Pancreas (tissue), 10 donors: Measurements from ENCODE around the gene KAZN. TPM values are rescaled to one million over a fixed set of nuclear protein-coding genes. Genes with fewer than 3 reads are reported as not detected.

Experiments
- ATAC-seq, 4 donors: fragments of 200-7000 bp; cut with Tn5 transposase; one replicate each; pipeline versions ENCODE4 v1.8.0 to v1.9.1; 2020; ENCODE audit warnings: mild to moderate bottlenecking in 4 of 4, moderate library complexity in 4 of 4
- DNase-seq, 6 donors: peaks; one replicate each; pipeline ENCODE4 v3.0.0-alpha.2; 2020
- FAIRE-seq: peaks from 2 replicates; lab custom pipeline; 2012; peaks lifted over from hg19 to GRCh38; lab: Jason Lieb, UNC
- H3K27ac ChIP-seq, 4 donors: fragments of 200-600 bp; sonication (generic); 1 replicate in 3 of 4; 2 replicates in 1 of 4; pipeline versions ENCODE4 v1.5.0 to v1.8.0; 2020
- H3K27me3 ChIP-seq, 4 donors: fragments of 200-600 bp; one replicate each; pipeline ENCODE4 v1.8.0; 2021
- H3K36me3 ChIP-seq, 3 donors: fragments of 200-600 bp; sonication (generic) in 1 of 3; one replicate each; pipeline versions ENCODE4 v1.5.0 to v1.8.0; 2020 to 2021
- H3K4me1 ChIP-seq, 3 donors: fragments of 200-600 bp; one replicate each; pipeline ENCODE4 v1.8.0; 2021
- H3K4me3 ChIP-seq, 4 donors: fragments of 200-600 bp; sonication (generic) in 2 of 4; one replicate each; pipeline versions ENCODE4 v1.5.0 to v1.8.0; 2020 to 2021
- H3K9me3 ChIP-seq, 4 donors: fragments of 200-600 bp; one replicate each; pipeline ENCODE4 v1.8.0; 2021
- WGBS, 2 donors: extraction: QIAGEN DNeasy Blood & Tissue Kit; methylation state at CpG; one replicate each; pipeline ENCODE4 v1.1.7; 2013; 5-methylcytosine and 5-hydroxymethylcytosine counted together
- intact Hi-C, 3 donors: fragments of 100-400 bp; cut with DNase I; formaldehyde crosslinking; loops; one replicate each; pipeline versions ENCODE4 v1.11.1 to v1.14.2; 2022
- polyA plus RNA-seq, 2 donors: library from polyadenylated mRNA; stranded (reverse); fragments of 200-250 nt; gene quantifications; one replicate each; pipeline ENCODE4 v1.2.3, GENCODE V29; 2013
- total RNA-seq, 6 donors: library from RNA; stranded (reverse); fragmentation: NEBNext Ultra II Directional in 4 of 6; extraction: Animal tissue kit (Norgen Biotek cat#: 25700) in 4 of 6; gene quantifications; one replicate each; pipeline versions ENCODE4 v1.2.1 to v1.2.4, GENCODE V29; 2021 to 2023
- TF ChIP-seq, protein P1 (sequence below), 4 donors: fragments of 200-600 bp; sonication (generic) in 3 of 4; IDR thresholded peaks; one replicate each; pipeline versions ENCODE4 v1.5.0 to v1.8.0; 2021; ENCODE audit warnings: antibody characterized with exemption in 4 of 4
- donor health status: healthy with polysubstance abuse.
- donor health status: DM: no; HTN: no; CAD: no; lungs with moderate emphysema.
- donor health status: DM: no; HTN: no; CAD: no.
- donor health status: control.
- donor health status: control.
- donor health status: Bipolar disorder and iron deficiency.
- donor health status: DM: yes; HTN: yes; CAD: no.
- donor health status: DM: no; HTN: no; CAD: no.
- donor health status: DM: no; HTN: no; CAD: no.
- donor health status: DM: yes; HTN: yes; CAD: no.

The KAZN gene
- total and polyA plus RNA-seq, 8 donors, result 2.4 to 6.0 (median 4.1) TPM

DNA sequence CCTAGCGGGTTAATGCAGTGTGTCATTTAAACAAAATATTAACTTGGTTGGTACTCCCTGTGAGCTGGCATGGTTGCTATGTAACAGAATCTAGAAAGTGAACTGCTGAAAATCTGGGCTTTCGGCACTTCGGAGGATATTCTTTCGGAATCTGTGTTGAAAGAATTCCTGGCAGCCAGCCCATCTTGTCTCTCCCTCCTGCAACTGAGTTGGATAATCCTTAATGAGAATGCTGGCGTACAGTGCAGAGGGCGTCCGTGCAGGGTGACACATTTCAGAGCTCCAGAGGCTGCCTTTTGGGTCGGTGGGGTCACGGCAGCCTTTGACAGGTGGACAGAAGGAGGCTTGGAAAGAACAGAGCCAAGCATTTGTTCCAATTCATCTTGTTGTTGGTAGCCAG lies 3.7 kb downstream of the KAZN start:
- H3K27ac ChIP-seq, result no peak overlapping the region
- DNase-seq, result peak in 3 of 6 donors; percentile 9 to 45 (median 28)
- 21 to 28% methylated on average over 9 of the region's 9 CpGs for WGBS, 2 donors

DNA sequence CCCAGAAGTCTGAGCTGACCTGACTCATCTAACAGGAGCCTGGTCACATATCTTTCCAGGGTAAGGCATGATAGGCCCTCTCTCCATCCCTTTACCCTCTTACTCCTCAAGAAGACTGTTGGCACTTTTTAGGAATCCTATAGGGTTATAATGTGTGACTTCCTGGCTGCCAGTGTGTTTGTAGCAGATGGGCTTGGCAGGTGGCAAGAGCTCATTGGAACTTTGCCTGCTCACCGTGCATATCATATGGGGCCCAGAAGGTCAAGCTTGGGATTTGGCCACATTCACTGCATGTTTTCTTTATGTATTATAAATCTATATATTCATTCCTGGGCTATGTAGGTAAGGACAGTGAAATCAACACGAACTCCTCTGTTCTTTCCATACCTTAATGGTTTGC lies 5.2 kb downstream of the KAZN start:
- no peaks in the 10 kb centered on the region for H3K9me3 ChIP-seq
- TF ChIP-seq, protein P1, sequence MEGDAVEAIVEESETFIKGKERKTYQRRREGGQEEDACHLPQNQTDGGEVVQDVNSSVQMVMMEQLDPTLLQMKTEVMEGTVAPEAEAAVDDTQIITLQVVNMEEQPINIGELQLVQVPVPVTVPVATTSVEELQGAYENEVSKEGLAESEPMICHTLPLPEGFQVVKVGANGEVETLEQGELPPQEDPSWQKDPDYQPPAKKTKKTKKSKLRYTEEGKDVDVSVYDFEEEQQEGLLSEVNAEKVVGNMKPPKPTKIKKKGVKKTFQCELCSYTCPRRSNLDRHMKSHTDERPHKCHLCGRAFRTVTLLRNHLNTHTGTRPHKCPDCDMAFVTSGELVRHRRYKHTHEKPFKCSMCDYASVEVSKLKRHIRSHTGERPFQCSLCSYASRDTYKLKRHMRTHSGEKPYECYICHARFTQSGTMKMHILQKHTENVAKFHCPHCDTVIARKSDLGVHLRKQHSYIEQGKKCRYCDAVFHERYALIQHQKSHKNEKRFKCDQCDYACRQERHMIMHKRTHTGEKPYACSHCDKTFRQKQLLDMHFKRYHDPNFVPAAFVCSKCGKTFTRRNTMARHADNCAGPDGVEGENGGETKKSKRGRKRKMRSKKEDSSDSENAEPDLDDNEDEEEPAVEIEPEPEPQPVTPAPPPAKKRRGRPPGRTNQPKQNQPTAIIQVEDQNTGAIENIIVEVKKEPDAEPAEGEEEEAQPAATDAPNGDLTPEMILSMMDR (IDR thresholded peaks at IDR 0.05), result no peak
- no peak overlapping the region for H3K4me3 ChIP-seq
- no peak overlapping the region for H3K27ac ChIP-seq
- DNase-seq (no peak), ATAC-seq (no peak), FAIRE-seq (no peak)
- WGBS, 2 donors, result 54 to 62% methylated on average over 2 of the region's 2 CpGs
- no peaks in the 10 kb centered on the region for H3K36me3 ChIP-seq
- H3K4me1 ChIP-seq, result no peaks in the 10 kb centered on the region
- intact Hi-C loops, result no loop called here
- H3K27me3 ChIP-seq, result peaks cover 0 to 5% (median 0%) of the 10 kb centered on the region in 4 donors

More for the DNA sequence above, 3.7 kb downstream of the KAZN start:
- peaks cover 0 to 9% (median 0%) of the 10 kb centered on the region in 4 donors for H3K27me3 ChIP-seq
- no peak for FAIRE-seq
- no peak overlapping the region for H3K4me3 ChIP-seq
- no peaks in the 10 kb centered on the region for H3K9me3 ChIP-seq
- peak in 3 of 4 donors; percentile 18 to 43 (median 38) for ATAC-seq
- H3K4me1 ChIP-seq, result no peaks in the 10 kb centered on the region
- H3K36me3 ChIP-seq, result no peaks in the 10 kb centered on the region
- intact Hi-C loops, result no loop called here
- TF ChIP-seq, protein P1 (IDR thresholded peaks at IDR 0.05), result no peak

DNA sequence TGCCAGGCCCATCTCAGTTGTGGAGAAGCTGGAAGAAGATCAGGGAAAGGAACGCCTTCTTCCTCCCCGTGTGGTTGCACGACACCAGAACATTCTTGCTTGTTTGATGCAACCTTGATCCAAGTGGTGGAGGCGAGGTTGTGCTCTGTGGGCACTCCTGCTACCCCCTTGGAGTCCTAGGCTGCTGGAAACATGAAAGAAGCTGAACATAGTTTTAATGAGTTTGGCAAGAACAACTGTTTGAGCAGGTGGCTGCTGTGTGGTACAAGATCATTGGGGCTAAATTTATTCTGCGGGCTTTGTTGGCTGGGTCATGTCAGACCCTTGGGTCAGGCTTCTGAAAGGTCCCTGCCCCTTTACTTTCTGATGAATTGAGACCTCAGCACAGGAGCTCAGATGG lies 5.9 kb downstream of the KAZN start:
- DNase-seq (no peak), FAIRE-seq (no peak), ATAC-seq (no peak)
- TF ChIP-seq, protein P1 (IDR thresholded peaks at IDR 0.05), result no peak
- Histone ChIP-seq H3K27ac (no peak overlapping the region), H3K36me3 (no peaks in the 10 kb centered on the region), H3K4me3 (no peak overlapping the region), H3K9me3 (no peaks in the 10 kb centered on the region), H3K4me1 (no peaks in the 10 kb centered on the region), H3K27me3 (no peaks in the 10 kb centered on the region)
- intact Hi-C loops, result no loop called here
- WGBS, 2 donors, result 72 to 86% methylated on average over 5 of the region's 5 CpGs

DNA sequence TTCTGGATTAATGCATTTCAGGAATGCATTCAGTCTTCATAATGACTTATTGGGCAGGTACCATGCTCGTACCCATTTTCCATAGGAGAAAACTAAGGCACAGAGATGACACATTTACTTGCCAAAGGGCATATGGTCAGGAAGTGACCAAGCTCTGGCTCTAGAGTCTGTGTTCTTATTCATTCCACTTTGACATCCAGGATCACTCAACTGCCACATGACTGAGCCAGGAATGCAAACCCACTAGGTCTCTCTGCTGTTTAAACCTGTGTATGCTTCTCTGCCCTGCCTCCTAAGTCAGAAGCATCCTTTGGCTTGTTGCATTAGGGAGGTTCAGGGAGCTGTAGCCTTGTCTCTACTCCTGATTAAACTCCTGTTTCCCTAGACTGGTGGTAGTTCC lies 7.5 kb downstream of the KAZN start:
- ATAC-seq, result no peak
- intact Hi-C loops, result no loop called here
- DNase-seq, result no peak
- Histone ChIP-seq H3K27ac (no peak overlapping the region), H3K36me3 (no peaks in the 10 kb centered on the region), H3K4me1 (no peaks in the 10 kb centered on the region), H3K4me3 (no peak overlapping the region), H3K9me3 (no peaks in the 10 kb centered on the region), H3K27me3 (no peaks in the 10 kb centered on the region)
- 71 to 83% methylated on average over 1 of the region's 1 CpG for WGBS, 2 donors
- no peak for FAIRE-seq
- TF ChIP-seq, protein P1 (IDR thresholded peaks at IDR 0.05), result no peak

DNA sequence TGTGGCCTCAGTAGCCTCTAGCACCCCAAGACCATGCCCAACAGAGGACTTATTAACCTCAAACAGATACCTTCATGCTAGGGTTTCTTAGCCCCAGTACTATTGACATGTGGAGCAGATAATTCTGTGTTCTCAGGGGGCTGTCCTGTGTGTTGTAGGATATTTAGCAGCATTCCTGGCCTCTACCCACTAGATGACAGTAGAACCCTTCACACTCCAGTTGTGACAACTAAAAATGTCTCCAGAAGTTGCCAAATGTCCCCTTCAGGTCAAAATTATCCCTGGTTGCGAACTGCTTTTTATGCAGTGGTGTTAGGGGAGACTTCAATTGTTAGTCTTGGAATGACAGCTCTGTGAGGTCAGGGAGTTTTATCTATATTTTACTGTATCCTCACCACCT lies 8.1 kb downstream of the KAZN start:
- no peaks in the 10 kb centered on the region for H3K36me3 ChIP-seq
- no peak overlapping the region for H3K4me3 ChIP-seq
- H3K27ac ChIP-seq, result no peak overlapping the region
- intact Hi-C loops, result no loop called here
- FAIRE-seq, result no peak
- no peaks in the 10 kb centered on the region for H3K4me1 ChIP-seq
- WGBS, 2 donors, result 0 to 32% methylated on average over 1 of the region's 1 CpG
- no peak for DNase-seq
- no peak for ATAC-seq
- no peaks in the 10 kb centered on the region for H3K27me3 ChIP-seq
- no peaks in the 10 kb centered on the region for H3K9me3 ChIP-seq
- TF ChIP-seq, protein P1 (IDR thresholded peaks at IDR 0.05), result no peak
